Neural progenitor cell (in vitro differentiated cells): ENCODE data around the gene QSOX1. TPM values are rescaled to one million over a fixed set of nuclear protein-coding genes. Genes with fewer than 3 reads are reported as not detected.

Experiments
- DNase-seq: peaks from one replicate; pipeline ENCODE4 v3.0.0-alpha.2; 2016; ENCODE audit warnings: low spot score
- H2AFZ ChIP-seq: fragments of 200-600 bp; sonication (generic); replicated peaks from 2 replicates; pipeline ENCODE4 v1.6.1; 2016; ENCODE audit warnings: antibody characterized with exemption
- H3F3A ChIP-seq: fragments of 200-600 bp; sonication (generic); 2 replicates; pipeline ENCODE4 v1.6.1; 2016; ENCODE audit warnings: antibody characterized with exemption, low read depth
- H3K27ac ChIP-seq: fragments of 200-600 bp; sonication (generic); 2 replicates; pipeline ENCODE4 v1.5.1; 2016; ENCODE audit warnings: mild to moderate bottlenecking
- H3K27me3 ChIP-seq: fragments of 200-600 bp; sonication (generic); 2 replicates; pipeline ENCODE4 v1.6.1; 2016; ENCODE audit warnings: mild to moderate bottlenecking, moderate library complexity
- H3K36me3 ChIP-seq: fragments of 200-600 bp; sonication (generic); 2 replicates; pipeline ENCODE4 v1.5.1; 2016
- H3K4me1 ChIP-seq: fragments of 200-600 bp; sonication (generic); 2 replicates; pipeline ENCODE4 v1.6.1; 2016; ENCODE audit warnings: mixed run types
- H3K4me2 ChIP-seq: fragments of 200-600 bp; sonication (generic); 2 replicates; pipeline ENCODE4 v1.6.1; 2016
- H3K4me3 ChIP-seq: fragments of 200-600 bp; sonication (generic); 2 replicates; pipeline ENCODE4 v1.5.1; 2016
- H3K79me2 ChIP-seq: fragments of 200-600 bp; sonication (generic); 2 replicates; pipeline ENCODE4 v1.6.1; 2016; ENCODE audit warnings: low read depth
- H3K9ac ChIP-seq: fragments of 200-600 bp; sonication (generic); 2 replicates; pipeline ENCODE4 v1.6.1; 2016
- H3K9me3 ChIP-seq: fragments of 200-600 bp; sonication (generic); 2 replicates; pipeline ENCODE4 v1.5.1; 2016; ENCODE audit warnings: low read depth
- H4K20me1 ChIP-seq: fragments of 200-600 bp; sonication (generic); 2 replicates; pipeline ENCODE4 v1.6.1; 2016; ENCODE audit warnings: low read depth
- H3K27ac Mint-ChIP-seq: 3 replicates; pipeline ENCODE4 v1.8.0; 2021; ENCODE audit warnings: mixed read lengths
- H3K27me3 Mint-ChIP-seq: 2 replicates; pipeline ENCODE4 v1.8.0; 2022; ENCODE audit warnings: low read depth, mild to moderate bottlenecking, inconsistent platforms, moderate library complexity, mixed read lengths; ENCODE audit not compliant: insufficient read depth
- H3K36me3 Mint-ChIP-seq: 3 replicates; pipeline ENCODE4 v1.8.0; 2021; ENCODE audit warnings: mixed read lengths
- H3K4me1 Mint-ChIP-seq: 3 replicates; pipeline ENCODE4 v1.8.0; 2021; ENCODE audit warnings: mixed read lengths
- H3K4me3 Mint-ChIP-seq: 3 replicates; pipeline ENCODE4 v1.8.0; 2021; ENCODE audit warnings: mild to moderate bottlenecking, moderate library complexity, mixed read lengths
- H3K9me3 Mint-ChIP-seq: 3 replicates; pipeline ENCODE4 v1.8.0; 2020; ENCODE audit warnings: mixed read lengths
- EZH2 ChIP-seq: fragments of 200-600 bp; sonication (generic); IDR thresholded peaks from 2 replicates; pipeline ENCODE4 v1.6.1; 2017; ENCODE audit warnings: antibody characterized with exemption, mild to moderate bottlenecking, moderate library complexity
- EZH2phosphoT487 ChIP-seq: fragments of 200-600 bp; sonication (generic); IDR thresholded peaks from 2 replicates; pipeline ENCODE4 v1.6.1; 2017; ENCODE audit warnings: antibody characterized with exemption
- total RNA-seq: library from RNA; depleted of rRNA; stranded (reverse); fragments of >200 nt; gene quantifications from 2 replicates; pipeline ENCODE4 v1.2.3, GENCODE V29; 2015; ENCODE audit warnings: low replicate concordance
- TF ChIP-seq, protein P1 (sequence below): fragments of 200-600 bp; sonication (generic); IDR thresholded peaks from 2 replicates; pipeline ENCODE4 v1.5.1; 2017; ENCODE audit warnings: antibody characterized with exemption, mild to moderate bottlenecking

The QSOX1 gene
- total RNA-seq, 1 donor from 2014 or later: 13.6 TPM

DNA sequence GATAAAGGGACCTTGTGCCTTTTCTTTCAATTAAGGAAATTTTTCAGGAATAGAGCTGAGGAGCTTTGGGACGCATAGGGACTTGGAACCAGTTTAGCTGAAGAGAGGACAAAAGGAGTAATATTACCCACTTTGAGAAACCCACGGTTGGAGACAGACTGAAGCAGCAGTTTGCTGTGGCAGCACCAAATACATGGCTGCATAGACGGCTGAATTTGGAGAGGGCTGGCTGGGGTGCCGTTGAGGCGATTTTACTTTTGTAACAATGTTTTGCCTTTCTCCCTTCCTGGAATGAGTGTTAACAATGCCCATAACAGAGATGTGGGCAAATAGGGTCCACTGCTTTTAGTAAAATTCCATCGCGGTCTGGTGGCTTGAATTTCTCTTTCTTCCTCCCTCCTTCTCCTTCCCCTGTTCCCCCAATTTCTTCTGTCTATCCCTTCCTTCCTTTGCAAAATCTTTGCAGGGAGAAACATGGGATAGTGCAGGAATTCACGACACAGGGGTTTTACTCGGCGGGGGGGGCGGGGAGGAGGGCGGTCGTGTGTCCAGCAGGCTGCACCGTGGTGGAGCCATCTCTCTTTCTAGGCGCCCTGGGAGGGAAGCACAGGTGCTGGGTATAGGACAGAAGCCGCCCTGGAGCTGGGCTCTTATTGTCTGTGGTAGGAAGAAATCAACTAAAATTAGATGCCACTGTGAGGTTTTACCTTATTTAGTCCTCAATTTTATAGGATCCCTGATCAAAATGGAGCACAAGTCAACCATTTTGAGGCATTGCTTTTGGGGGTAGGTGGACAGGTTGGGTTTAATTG lies 82.2 kb downstream of the QSOX1 start:
- no peak overlapping the region for H3K4me3 Mint-ChIP-seq
- Histone ChIP-seq H3F3A (peaks cover 82% of the 10 kb centered on the region), H3K79me2 (no peaks in the 10 kb centered on the region), H3K4me3 (no peak overlapping the region), H4K20me1 (peaks cover 95% of the 10 kb centered on the region), H3K9ac (no peak overlapping the region), H3K9me3 (no peaks in the 10 kb centered on the region), H3K4me2 (peak overlapping the region; percentile 70), H3K4me1 (peaks cover 65% of the 10 kb centered on the region), H3K27ac (no peak overlapping the region), H3K27me3 (peaks cover 100% of the 10 kb centered on the region), H2AFZ (no peak overlapping the region), H3K36me3 (no peaks in the 10 kb centered on the region)
- peaks cover 98% of the 10 kb centered on the region for H3K27me3 Mint-ChIP-seq
- H3K9me3 Mint-ChIP-seq: no peaks in the 10 kb centered on the region
- TF ChIP-seq EZH2phosphoT487 (no peak), EZH2 (no peak)
- TF ChIP-seq, protein P1, sequence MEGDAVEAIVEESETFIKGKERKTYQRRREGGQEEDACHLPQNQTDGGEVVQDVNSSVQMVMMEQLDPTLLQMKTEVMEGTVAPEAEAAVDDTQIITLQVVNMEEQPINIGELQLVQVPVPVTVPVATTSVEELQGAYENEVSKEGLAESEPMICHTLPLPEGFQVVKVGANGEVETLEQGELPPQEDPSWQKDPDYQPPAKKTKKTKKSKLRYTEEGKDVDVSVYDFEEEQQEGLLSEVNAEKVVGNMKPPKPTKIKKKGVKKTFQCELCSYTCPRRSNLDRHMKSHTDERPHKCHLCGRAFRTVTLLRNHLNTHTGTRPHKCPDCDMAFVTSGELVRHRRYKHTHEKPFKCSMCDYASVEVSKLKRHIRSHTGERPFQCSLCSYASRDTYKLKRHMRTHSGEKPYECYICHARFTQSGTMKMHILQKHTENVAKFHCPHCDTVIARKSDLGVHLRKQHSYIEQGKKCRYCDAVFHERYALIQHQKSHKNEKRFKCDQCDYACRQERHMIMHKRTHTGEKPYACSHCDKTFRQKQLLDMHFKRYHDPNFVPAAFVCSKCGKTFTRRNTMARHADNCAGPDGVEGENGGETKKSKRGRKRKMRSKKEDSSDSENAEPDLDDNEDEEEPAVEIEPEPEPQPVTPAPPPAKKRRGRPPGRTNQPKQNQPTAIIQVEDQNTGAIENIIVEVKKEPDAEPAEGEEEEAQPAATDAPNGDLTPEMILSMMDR: no peak
- no peak overlapping the region for H3K27ac Mint-ChIP-seq
- H3K4me1 Mint-ChIP-seq: peaks cover 20% of the 10 kb centered on the region
- H3K36me3 Mint-ChIP-seq: no peaks in the 10 kb centered on the region
- DNase-seq: peak; percentile 55

DNA sequence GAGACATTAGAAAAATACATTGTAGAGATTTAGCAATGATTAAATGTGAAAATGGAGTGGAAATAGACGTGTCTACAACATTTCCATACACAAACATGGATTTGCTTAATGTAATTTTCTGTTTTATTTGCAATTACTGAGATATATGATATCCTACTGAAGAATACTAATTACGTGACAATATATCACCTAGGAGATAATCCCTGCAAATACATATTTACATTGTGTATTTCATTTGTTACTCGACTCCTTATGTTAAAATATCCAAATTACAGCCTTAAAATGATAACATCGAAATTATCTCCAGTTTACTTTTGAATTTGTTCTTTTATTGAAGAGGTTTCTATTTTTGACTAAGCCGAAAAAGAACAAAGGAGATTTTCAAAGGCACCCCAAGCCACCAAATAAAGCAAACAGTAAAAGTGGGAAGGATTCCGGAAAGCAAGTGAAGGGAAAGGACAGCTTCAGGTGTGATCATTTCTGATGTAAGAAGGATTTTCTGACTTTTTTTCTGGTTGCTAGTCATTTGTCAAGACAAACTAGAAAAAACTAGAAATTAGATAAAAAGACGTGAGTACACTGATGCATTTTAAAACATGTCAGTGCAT lies 83.3 kb downstream of the QSOX1 start:
- no peaks in the 10 kb centered on the region for H3K79me2 ChIP-seq
- peak; percentile 27 for DNase-seq
- Mint-ChIP-seq H3K27ac (no peak overlapping the region), H3K36me3 (no peaks in the 10 kb centered on the region), H3K4me3 (no peak overlapping the region), H3K27me3 (peaks cover 94% of the 10 kb centered on the region), H3K4me1 (peaks cover 19% of the 10 kb centered on the region), H3K9me3 (no peaks in the 10 kb centered on the region)
- H3K27me3 ChIP-seq: peaks cover 94% of the 10 kb centered on the region
- no peak for TF ChIP-seq EZH2phosphoT487
- TF ChIP-seq, protein P1: no peak
- H3K4me1 ChIP-seq: peaks cover 61% of the 10 kb centered on the region
- H3K4me3 ChIP-seq: no peak overlapping the region
- H3K36me3 ChIP-seq: no peaks in the 10 kb centered on the region
- no peaks in the 10 kb centered on the region for H3K9me3 ChIP-seq
- peak overlapping the region; percentile 28 for H3K4me2 ChIP-seq
- no peak overlapping the region for H3K27ac ChIP-seq
- H3F3A ChIP-seq: peaks cover 80% of the 10 kb centered on the region
- peaks cover 84% of the 10 kb centered on the region for H4K20me1 ChIP-seq
- no peak overlapping the region for H2AFZ ChIP-seq
- no peak overlapping the region for H3K9ac ChIP-seq

DNA sequence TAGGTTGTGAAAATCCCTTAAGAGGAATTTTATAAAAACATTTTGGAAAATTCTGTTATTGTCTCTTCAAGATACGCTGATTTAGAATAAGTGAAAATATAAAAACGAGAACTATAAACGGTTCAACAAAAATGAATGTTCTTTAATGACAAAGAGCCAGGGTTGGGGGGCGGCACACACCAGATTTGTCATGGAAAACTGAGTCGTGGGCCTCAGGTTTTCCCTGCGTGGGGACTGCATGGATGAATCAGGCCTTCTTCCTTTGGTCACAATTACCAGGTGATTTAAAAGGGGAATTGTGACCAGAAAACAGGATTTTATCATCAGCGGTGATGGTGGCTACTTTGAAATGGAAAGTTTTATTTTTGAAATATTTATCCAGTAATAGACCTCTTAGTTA lies 84.0 kb downstream of the QSOX1 start:
- H3K4me2 ChIP-seq: peak overlapping the region; percentile 24
- Mint-ChIP-seq H3K27me3 (peaks cover 88% of the 10 kb centered on the region), H3K36me3 (no peaks in the 10 kb centered on the region), H3K4me3 (no peak overlapping the region), H3K9me3 (no peaks in the 10 kb centered on the region), H3K4me1 (peaks cover 19% of the 10 kb centered on the region), H3K27ac (no peak overlapping the region)
- no peak overlapping the region for H3K9ac ChIP-seq
- no peaks in the 10 kb centered on the region for H3K79me2 ChIP-seq
- peaks cover 80% of the 10 kb centered on the region for H3F3A ChIP-seq
- peaks cover 56% of the 10 kb centered on the region for H3K4me1 ChIP-seq
- peaks cover 77% of the 10 kb centered on the region for H4K20me1 ChIP-seq
- no peaks in the 10 kb centered on the region for H3K9me3 ChIP-seq
- no peak overlapping the region for H3K4me3 ChIP-seq
- no peak for DNase-seq
- H2AFZ ChIP-seq: no peak overlapping the region
- TF ChIP-seq EZH2 (no peak), EZH2phosphoT487 (no peak)
- TF ChIP-seq, protein P1: no peak
- no peak overlapping the region for H3K27ac ChIP-seq
- peaks cover 87% of the 10 kb centered on the region for H3K27me3 ChIP-seq
- H3K36me3 ChIP-seq: no peaks in the 10 kb centered on the region
